HCT116 (cell line): ENCODE data around the gene CRADD. TPM values are rescaled to one million over a fixed set of nuclear protein-coding genes. Genes with fewer than 3 reads are reported as not detected.

Experiments
- ATAC-seq: fragments of 200-7000 bp; cut with Tn5 transposase; 2 replicates; pipeline ENCODE4 v1.9.1; 2020; ENCODE audit warnings: mild to moderate bottlenecking, moderate library complexity
- BruUV-seq: library from RNA; stranded (reverse); fragments of 400-500 nt; replicated peaks from 2 replicates; lab custom pipeline; 2021; lab: Mats Ljungman, UMichigan
- CTCF ChIA-PET: fragments of 300-600 bp; sonication (Branson Sonifier 250); formaldehyde crosslinking; loops from one replicate; lab custom pipeline; 2021; ENCODE audit warnings: antibody characterized with exemption; lab: Charles Lee
- POLR2A ChIA-PET: fragments of 300-600, 350-600 bp; sonication (Branson Sonifier 250); formaldehyde crosslinking; loops from one replicate; lab custom pipeline; 2021; ENCODE audit warnings: antibody characterized with exemption; lab: Charles Lee
- RAD21 ChIA-PET, 2 experiments: fragments of 300-600 bp; sonication (Branson Sonifier 250); formaldehyde crosslinking; loops; one replicate each; lab custom pipeline; 2023; ENCODE audit warnings: low total read pairs in 2 of 2; ENCODE audit not compliant: uncharacterized antibody in 2 of 2, unreplicated experiment in 2 of 2, low non-redundant PET in 1 of 2; lab: Charles Lee
- DNase-seq: peaks from one replicate; pipeline ENCODE4 v3.0.0-alpha.2; 2010; ENCODE audit warnings: low read depth, low spot score
- H2AFZ ChIP-seq: fragments of 200-600 bp; shearing (Covaris generic), sonication (generic); 2 replicates; pipeline ENCODE4 v1.6.1; 2017; ENCODE audit warnings: low read depth, mixed run types, mixed read lengths, antibody characterized with exemption, low read length; ENCODE audit not compliant: poor library complexity, severe bottlenecking
- H3K27ac ChIP-seq: 2 replicates; pipeline ENCODE4 v1.5.1; 2012; ENCODE audit warnings: low read depth, low read length
- H3K27me3 ChIP-seq: fragments of 200-600 bp; sonication (generic); 2 replicates; pipeline ENCODE4 v1.6.1; 2016; ENCODE audit warnings: mixed run types, low read length, mixed read lengths; ENCODE audit not compliant: insufficient read depth
- H3K36me3 ChIP-seq, 2 experiments: fragments of 200-500 bp in 1 of 2; fragments of 200-600 bp in 1 of 2; sonication (Bioruptor generic) in 1 of 2; sonication (generic) in 1 of 2; 2 replicates each; pipeline versions ENCODE4 v1.5.1 to v1.6.1; 2014 to 2016; ENCODE audit warnings: low read length in 2 of 2, inconsistent platforms in 1 of 2, mixed read lengths in 1 of 2, mixed run types in 1 of 2; ENCODE audit not compliant: insufficient read depth in 2 of 2, control insufficient read depth in 1 of 2
- H3K4me1 ChIP-seq, 2 experiments: fragments of 200-600 bp in 1 of 2; sonication (generic) in 1 of 2; 2 replicates each; pipeline versions ENCODE4 v1.5.1 to v1.6.1; 2012 to 2017; ENCODE audit warnings: low read length in 2 of 2, inconsistent platforms in 1 of 2, mild to moderate bottlenecking in 1 of 2, mixed read lengths in 1 of 2, mixed run types in 1 of 2, moderate library complexity in 1 of 2; ENCODE audit not compliant: insufficient read depth in 2 of 2, control insufficient read depth in 1 of 2
- H3K4me2 ChIP-seq: fragments of 200-600 bp; sonication (generic); 2 replicates; pipeline ENCODE4 v1.6.1; 2017; ENCODE audit warnings: mixed run types, low read length, mixed read lengths
- H3K4me3 ChIP-seq, 2 experiments: fragments of 200-600 bp in 1 of 2; sonication (generic) in 1 of 2; replicated peaks in 1 of 2; 2 replicates each; pipeline ENCODE4 v1.5.1; 2011 to 2016; ENCODE audit warnings: low read length in 2 of 2, control low read depth in 1 of 2, low read depth in 1 of 2, mild to moderate bottlenecking in 1 of 2, mixed read lengths in 1 of 2, mixed run types in 1 of 2
- H3K79me2 ChIP-seq: fragments of 200-600 bp; sonication (generic); 2 replicates; pipeline ENCODE4 v1.6.1; 2017; ENCODE audit warnings: mild to moderate bottlenecking, mixed run types, low read length, moderate library complexity, mixed read lengths; ENCODE audit not compliant: insufficient read depth
- H3K9ac ChIP-seq: fragments of 200-600 bp; sonication (generic); 2 replicates; pipeline ENCODE4 v1.6.1; 2016; ENCODE audit warnings: low read length, mixed read lengths
- H3K9me2 ChIP-seq: fragments of 200-600 bp; sonication (generic), shearing (Covaris generic); 2 replicates; pipeline ENCODE4 v1.6.1; 2017; ENCODE audit warnings: mixed run types, mild to moderate bottlenecking, moderate library complexity; ENCODE audit not compliant: insufficient read depth
- H3K9me3 ChIP-seq, 2 experiments: fragments of 200-500 bp in 1 of 2; fragments of 200-600 bp in 1 of 2; sonication (Bioruptor generic) in 1 of 2; sonication (generic) in 1 of 2; 2 replicates each; pipeline ENCODE4 v1.6.1; 2014 to 2017; ENCODE audit warnings: low read length in 2 of 2, mixed read lengths in 2 of 2, inconsistent platforms in 1 of 2, low read depth in 1 of 2, mild to moderate bottlenecking in 1 of 2, mixed run types in 1 of 2, moderate library complexity in 1 of 2; ENCODE audit not compliant: control insufficient read depth in 1 of 2, insufficient read depth in 1 of 2
- H4K20me1 ChIP-seq: fragments of 200-600 bp; sonication (generic), shearing (Covaris generic); 2 replicates; pipeline ENCODE4 v1.6.1; 2017; ENCODE audit warnings: mixed run types, mild to moderate bottlenecking, moderate library complexity; ENCODE audit not compliant: insufficient read depth
- ATF3 ChIP-seq: IDR thresholded peaks from 2 replicates; pipeline ENCODE4 v1.6.1; 2012
- CTCF ChIP-seq, 3 experiments: fragments of 200-600 bp in 1 of 3; sonication (generic) in 1 of 3; IDR thresholded peaks in 2 of 3; conservative IDR thresholded peaks in 1 of 3; 2 replicates each; pipeline ENCODE4 v1.5.1; 2012 to 2017; ENCODE audit warnings: low read depth in 2 of 3, low read length in 2 of 3, antibody characterized with exemption in 1 of 3, borderline replicate concordance in 1 of 3, control low read depth in 1 of 3, mild to moderate bottlenecking in 1 of 3, mixed read lengths in 1 of 3, mixed run types in 1 of 3, moderate library complexity in 1 of 3; ENCODE audit not compliant: insufficient read depth in 1 of 3
- ELF1 ChIP-seq: IDR thresholded peaks from 2 replicates; pipeline ENCODE4 v1.6.1; 2012; ENCODE audit warnings: low read depth, borderline replicate concordance
- EZH2 ChIP-seq: fragments of 200-600 bp; sonication (generic); IDR thresholded peaks from 2 replicates; pipeline ENCODE4 v1.6.1; 2017; ENCODE audit warnings: antibody characterized with exemption, mixed run types
- EZH2phosphoT487 ChIP-seq: fragments of 200-600 bp; IDR thresholded peaks from 2 replicates; pipeline ENCODE4 v1.6.1; 2018; ENCODE audit warnings: antibody characterized with exemption, borderline replicate concordance
- FOSL1 ChIP-seq: IDR thresholded peaks from 2 replicates; pipeline ENCODE4 v1.6.1; 2012; ENCODE audit warnings: low read depth
- JUND ChIP-seq: IDR thresholded peaks from 2 replicates; pipeline ENCODE4 v1.6.1; 2012
- MAX ChIP-seq: IDR thresholded peaks from 2 replicates; pipeline ENCODE4 v1.6.1; 2012
- POLR2AphosphoS5 ChIP-seq: IDR thresholded peaks from 2 replicates; pipeline ENCODE4 v1.6.1; 2011; ENCODE audit warnings: mild to moderate bottlenecking, low read depth, low read length, moderate library complexity
- RAD21 ChIP-seq: IDR thresholded peaks from 2 replicates; pipeline ENCODE4 v1.6.1; 2012; ENCODE audit warnings: low read depth, mild to moderate bottlenecking
- REST ChIP-seq: IDR thresholded peaks from 2 replicates; pipeline ENCODE4 v1.6.1; 2012; ENCODE audit warnings: low read depth
- SP1 ChIP-seq: IDR thresholded peaks from 2 replicates; pipeline ENCODE4 v1.6.1; 2012; ENCODE audit warnings: low read depth
- TCF7L2 ChIP-seq: IDR thresholded peaks from 2 replicates; pipeline ENCODE4 v1.7.0; 2011; ENCODE audit warnings: borderline replicate concordance, inconsistent platforms; ENCODE audit not compliant: insufficient read depth, insufficient read length; ENCODE audit errors: extremely low read depth
- ZFX ChIP-seq: fragments of 450-650 bp; IDR thresholded peaks from 2 replicates; pipeline ENCODE4 v1.6.1; 2017
- ZNF274 ChIP-seq: fragments of 200-500 bp; sonication (Bioruptor generic); IDR thresholded peaks from 2 replicates; pipeline ENCODE4 v1.6.1; 2014; ENCODE audit warnings: mild to moderate bottlenecking, low read depth, low read length, inconsistent platforms
- intact Hi-C: fragments of 100-400 bp; cut with micrococcal nuclease; formaldehyde crosslinking; loops from 2 replicates; pipeline ENCODE4 v1.10.0; 2022
- total RNA-seq: library from RNA; stranded (reverse); gene quantifications from one replicate; pipeline ENCODE4 v1.2.1, GENCODE V29; 2021; ENCODE audit not compliant: unreplicated experiment

Gene CRADD
- total RNA-seq, 1 experiment from 2014 or later, result 12.2 TPM

- H3K4me1 ChIP-seq, result peaks cover 0 to 6% of the 10 kb centered on the region in 2 experiments; a peak in 1 of 4 replicates
- TF ChIP-seq POLR2AphosphoS5 (no peak), FOSL1 (no peak), EZH2phosphoT487 (no peak), RAD21 (no peak), ZFX (no peak), CTCF (IDR thresholded peaks at IDR 0.05 in 2 of 3, conservative IDR thresholded peaks at IDR 0.05 in 1 of 3; ENCODE audit: borderline replicate concordance in 1 of 3, insufficient read depth in 1 of 3, low read depth in 2 of 3, low read length in 2 of 3) (no peak), ZNF274 (no peak), ELF1 (no peak), JUND (no peak), ATF3 (no peak), MAX (no peak), TCF7L2 (no peak), EZH2 (no peak), REST (no peak), SP1 (no peak)
- TF ChIP-seq, all 23 proteins: peak for 0
- no peak overlapping the region for H2AFZ ChIP-seq
- H3K36me3 ChIP-seq, result no peaks in the 10 kb centered on the region
- no peaks in the 10 kb centered on the region for H4K20me1 ChIP-seq
- H3K9ac ChIP-seq, result no peak overlapping the region
- H3K4me2 ChIP-seq, result no peak overlapping the region
- ATAC-seq, result no peak
- H3K9me2 ChIP-seq, result no peaks in the 10 kb centered on the region; the same call in 1 of the 2 replicates
- H3K27ac ChIP-seq, result no peak overlapping the region
- H3K79me2 ChIP-seq, result no peaks in the 10 kb centered on the region
- H3K27me3 ChIP-seq, result no peaks in the 10 kb centered on the region
- intact Hi-C loops, result no loop called here
- no TSS peak for BruUV-seq
- ChIA-PET CTCF (interaction anchor here (0.9 to 1.0 kb wide), 2 partner anchors 234 to 260 kb away, joined by 3 read pairs; no protein-coding TSS in a partner anchor), POLR2A (no interaction called here), RAD21 (no interaction called here)
- DNase-seq, result no peak
- no peaks in the 10 kb centered on the region for H3K9me3 ChIP-seq
- no peak overlapping the region for H3K4me3 ChIP-seq
These were observed 164.5 kb downstream of the CRADD start for GRCh38 chr12:93841671-93842070.
